WTC11 (cell line): Measurements from ENCODE around the gene ENTPD8. TPM values are rescaled to one million over a fixed set of nuclear protein-coding genes. Genes with fewer than 3 reads are reported as not detected.

Experiments
- ATAC-seq: fragments of 200-7000 bp; cut with Tn5 transposase; 2 replicates; pipeline ENCODE4 v1.10.0; 2021; ENCODE audit warnings: mild to moderate bottlenecking, moderate library complexity
- CTCF ChIA-PET: fragments of 300-600 bp; sonication (Branson Sonifier 250); formaldehyde crosslinking; loops from one replicate; lab custom pipeline; 2021; ENCODE audit warnings: antibody characterized with exemption; lab: Charles Lee
- POLR2A ChIA-PET: fragments of 350-600 bp; sonication (Branson Sonifier 250); formaldehyde crosslinking; loops from one replicate; lab custom pipeline; 2021; ENCODE audit warnings: antibody characterized with exemption; lab: Charles Lee
- DNase-seq: peaks from one replicate; pipeline ENCODE4 v3.0.0; 2021; ENCODE audit warnings: low spot score
- H3K27ac Mint-ChIP-seq: 2 replicates; pipeline ENCODE4 v1.8.0; 2021; ENCODE audit warnings: mixed read lengths
- H3K27me3 Mint-ChIP-seq: 2 replicates; pipeline ENCODE4 v1.8.0; 2021; ENCODE audit warnings: low read depth, mild to moderate bottlenecking, moderate library complexity, mixed read lengths
- H3K36me3 Mint-ChIP-seq: 2 replicates; pipeline ENCODE4 v1.8.0; 2021; ENCODE audit warnings: mixed read lengths
- H3K4me1 Mint-ChIP-seq: 2 replicates; pipeline ENCODE4 v1.8.0; 2022; ENCODE audit warnings: mixed read lengths
- H3K4me3 Mint-ChIP-seq: 2 replicates; pipeline ENCODE4 v1.8.0; 2021; ENCODE audit warnings: mild to moderate bottlenecking, moderate library complexity, mixed read lengths
- H3K9me3 Mint-ChIP-seq: 2 replicates; pipeline ENCODE4 v1.8.0; 2021; ENCODE audit warnings: mixed read lengths
- CBFB ChIP-seq: sonication (generic); formaldehyde crosslinking; IDR thresholded peaks from 2 replicates; pipeline ENCODE4 v1.8.1; 2022; ENCODE audit warnings: mild to moderate bottlenecking, low read depth, missing genetic modification reagents
- GABPB1 ChIP-seq: sonication (generic); formaldehyde crosslinking; IDR thresholded peaks from 2 replicates; pipeline ENCODE4 v1.8.1; 2023; ENCODE audit warnings: mild to moderate bottlenecking, missing genetic modification reagents
- IRF2 ChIP-seq: sonication (generic); formaldehyde crosslinking; IDR thresholded peaks from 2 replicates; pipeline ENCODE4 v1.8.0; 2022; ENCODE audit warnings: low read depth, missing genetic modification reagents, borderline replicate concordance
- NFATC4 ChIP-seq: fragments of 250-450 bp; sonication (Bioruptor Pico); IDR thresholded peaks from 2 replicates; pipeline ENCODE4 v1.9.0; 2021; ENCODE audit warnings: mild to moderate bottlenecking
- NFE2L1 ChIP-seq: sonication (generic); formaldehyde crosslinking; IDR thresholded peaks from 2 replicates; pipeline ENCODE4 v1.8.1; 2023; ENCODE audit warnings: missing genetic modification reagents
- NFYB ChIP-seq: sonication (generic); formaldehyde crosslinking; conservative IDR thresholded peaks from 2 replicates; pipeline ENCODE4 v1.8.0; 2022; ENCODE audit warnings: low read depth, missing genetic modification reagents
- NR1H2 ChIP-seq: sonication (generic); formaldehyde crosslinking; IDR thresholded peaks from 2 replicates; pipeline ENCODE4 v1.9.0; 2021; ENCODE audit warnings: mild to moderate bottlenecking, moderate library complexity, missing genetic modification reagents
- RORB ChIP-seq: fragments of 250-450 bp; sonication (Bioruptor Pico); IDR thresholded peaks from 2 replicates; pipeline ENCODE4 v1.9.0; 2021; ENCODE audit warnings: mild to moderate bottlenecking
- SMAD3 ChIP-seq: sonication (generic); formaldehyde crosslinking; IDR thresholded peaks from 2 replicates; pipeline ENCODE4 v1.8.0; 2022; ENCODE audit warnings: missing genetic modification reagents, mild to moderate bottlenecking, borderline replicate concordance
- SMAD4 ChIP-seq: sonication (generic); formaldehyde crosslinking; IDR thresholded peaks from 2 replicates; pipeline ENCODE4 v1.8.0; 2022; ENCODE audit warnings: mild to moderate bottlenecking, missing genetic modification reagents
- SP1 ChIP-seq: sonication (generic); formaldehyde crosslinking; conservative IDR thresholded peaks from 2 replicates; pipeline ENCODE4 v1.8.1; 2022; ENCODE audit warnings: missing genetic modification reagents
- TEAD1 ChIP-seq: sonication (generic); formaldehyde crosslinking; IDR thresholded peaks from 2 replicates; pipeline ENCODE4 v1.8.0; 2022; ENCODE audit warnings: mild to moderate bottlenecking, missing genetic modification reagents
- TEAD4 ChIP-seq: sonication (generic); formaldehyde crosslinking; IDR thresholded peaks from 2 replicates; pipeline ENCODE4 v1.8.0; 2022; ENCODE audit warnings: mild to moderate bottlenecking, missing genetic modification reagents
- TP53 ChIP-seq: sonication (generic); formaldehyde crosslinking; IDR thresholded peaks from 2 replicates; pipeline ENCODE4 v1.8.1; 2023; ENCODE audit warnings: mild to moderate bottlenecking, missing genetic modification reagents
- total RNA-seq: library from RNA; stranded (reverse); gene quantifications from 3 replicates; pipeline ENCODE4 v1.2.3, GENCODE V29; 2021
- TF ChIP-seq, protein P1 (sequence below): sonication (generic); formaldehyde crosslinking; IDR thresholded peaks from 2 replicates; pipeline ENCODE4 v1.8.0; 2023; ENCODE audit warnings: missing genetic modification reagents, mild to moderate bottlenecking, borderline replicate concordance
- TF ChIP-seq, protein P2 (sequence below): sonication (generic); formaldehyde crosslinking; IDR thresholded peaks from 2 replicates; pipeline ENCODE4 v1.8.1; 2022; ENCODE audit warnings: low read depth, mild to moderate bottlenecking, moderate library complexity, missing genetic modification reagents, borderline replicate concordance
- TF ChIP-seq, protein P3 (sequence below): fragments of 250-450 bp; sonication (Bioruptor Pico); IDR thresholded peaks from 2 replicates; pipeline ENCODE4 v1.9.0; 2021; ENCODE audit warnings: mild to moderate bottlenecking
- TF ChIP-seq, protein P4 (sequence below): sonication (generic); formaldehyde crosslinking; IDR thresholded peaks from 2 replicates; pipeline ENCODE4 v1.8.0; 2022; ENCODE audit warnings: missing genetic modification reagents
- TF ChIP-seq, protein P5 (sequence below): sonication (generic); formaldehyde crosslinking; IDR thresholded peaks from 2 replicates; pipeline ENCODE4 v1.8.1; 2023; ENCODE audit warnings: mild to moderate bottlenecking, missing genetic modification reagents, borderline replicate concordance
- TF ChIP-seq, protein P6 (sequence below): sonication (generic); formaldehyde crosslinking; IDR thresholded peaks from 2 replicates; pipeline ENCODE4 v1.8.1; 2022; ENCODE audit warnings: missing genetic modification reagents, borderline replicate concordance

Gene ENTPD8
- total RNA-seq, 1 experiment from 2014 or later = 2.3 TPM

DNA sequence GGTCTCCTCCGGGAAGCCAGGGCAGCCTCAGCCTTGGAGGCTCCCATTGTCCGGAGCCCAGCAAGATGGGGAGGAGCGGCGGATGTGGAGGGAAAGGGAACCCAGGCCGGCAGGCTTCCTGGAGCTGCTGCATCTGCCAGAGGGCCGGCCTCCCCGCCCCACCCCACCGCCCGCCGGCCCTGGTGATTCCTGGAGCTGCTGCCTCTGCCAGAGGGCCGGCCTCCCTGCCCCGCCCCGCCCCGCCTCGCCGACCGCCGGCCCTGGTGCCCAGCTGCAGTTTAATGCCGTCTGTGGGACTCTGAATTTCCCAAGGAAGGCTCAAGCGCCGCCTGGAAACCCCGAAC is 49.8 kb downstream of the ENTPD8 start:
- Mint-ChIP-seq H3K9me3 (no peaks in the 10 kb centered on the region), H3K4me1 (no peaks in the 10 kb centered on the region), H3K36me3 (peaks cover 3% of the 10 kb centered on the region; the same call in 1 of the 2 replicates), H3K27ac (no peak overlapping the region), H3K4me3 (no peak overlapping the region), H3K27me3 (no peaks in the 10 kb centered on the region)
- TF ChIP-seq SMAD4 (CRISPR knock-in tag) (no peak), TEAD4 (no peak), GABPB1 (CRISPR knock-in tag) (no peak), IRF2 (CRISPR knock-in tag) (no peak), NFYB (CRISPR knock-in tag) (no peak), NFATC4 (CRISPR knock-in tag) (no peak), SP1 (no peak)
- TF ChIP-seq, protein P1, sequence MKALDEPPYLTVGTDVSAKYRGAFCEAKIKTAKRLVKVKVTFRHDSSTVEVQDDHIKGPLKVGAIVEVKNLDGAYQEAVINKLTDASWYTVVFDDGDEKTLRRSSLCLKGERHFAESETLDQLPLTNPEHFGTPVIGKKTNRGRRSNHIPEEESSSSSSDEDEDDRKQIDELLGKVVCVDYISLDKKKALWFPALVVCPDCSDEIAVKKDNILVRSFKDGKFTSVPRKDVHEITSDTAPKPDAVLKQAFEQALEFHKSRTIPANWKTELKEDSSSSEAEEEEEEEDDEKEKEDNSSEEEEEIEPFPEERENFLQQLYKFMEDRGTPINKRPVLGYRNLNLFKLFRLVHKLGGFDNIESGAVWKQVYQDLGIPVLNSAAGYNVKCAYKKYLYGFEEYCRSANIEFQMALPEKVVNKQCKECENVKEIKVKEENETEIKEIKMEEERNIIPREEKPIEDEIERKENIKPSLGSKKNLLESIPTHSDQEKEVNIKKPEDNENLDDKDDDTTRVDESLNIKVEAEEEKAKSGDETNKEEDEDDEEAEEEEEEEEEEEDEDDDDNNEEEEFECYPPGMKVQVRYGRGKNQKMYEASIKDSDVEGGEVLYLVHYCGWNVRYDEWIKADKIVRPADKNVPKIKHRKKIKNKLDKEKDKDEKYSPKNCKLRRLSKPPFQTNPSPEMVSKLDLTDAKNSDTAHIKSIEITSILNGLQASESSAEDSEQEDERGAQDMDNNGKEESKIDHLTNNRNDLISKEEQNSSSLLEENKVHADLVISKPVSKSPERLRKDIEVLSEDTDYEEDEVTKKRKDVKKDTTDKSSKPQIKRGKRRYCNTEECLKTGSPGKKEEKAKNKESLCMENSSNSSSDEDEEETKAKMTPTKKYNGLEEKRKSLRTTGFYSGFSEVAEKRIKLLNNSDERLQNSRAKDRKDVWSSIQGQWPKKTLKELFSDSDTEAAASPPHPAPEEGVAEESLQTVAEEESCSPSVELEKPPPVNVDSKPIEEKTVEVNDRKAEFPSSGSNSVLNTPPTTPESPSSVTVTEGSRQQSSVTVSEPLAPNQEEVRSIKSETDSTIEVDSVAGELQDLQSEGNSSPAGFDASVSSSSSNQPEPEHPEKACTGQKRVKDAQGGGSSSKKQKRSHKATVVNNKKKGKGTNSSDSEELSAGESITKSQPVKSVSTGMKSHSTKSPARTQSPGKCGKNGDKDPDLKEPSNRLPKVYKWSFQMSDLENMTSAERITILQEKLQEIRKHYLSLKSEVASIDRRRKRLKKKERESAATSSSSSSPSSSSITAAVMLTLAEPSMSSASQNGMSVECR (CRISPR knock-in tag) = no peak
- TF ChIP-seq, protein P2, sequence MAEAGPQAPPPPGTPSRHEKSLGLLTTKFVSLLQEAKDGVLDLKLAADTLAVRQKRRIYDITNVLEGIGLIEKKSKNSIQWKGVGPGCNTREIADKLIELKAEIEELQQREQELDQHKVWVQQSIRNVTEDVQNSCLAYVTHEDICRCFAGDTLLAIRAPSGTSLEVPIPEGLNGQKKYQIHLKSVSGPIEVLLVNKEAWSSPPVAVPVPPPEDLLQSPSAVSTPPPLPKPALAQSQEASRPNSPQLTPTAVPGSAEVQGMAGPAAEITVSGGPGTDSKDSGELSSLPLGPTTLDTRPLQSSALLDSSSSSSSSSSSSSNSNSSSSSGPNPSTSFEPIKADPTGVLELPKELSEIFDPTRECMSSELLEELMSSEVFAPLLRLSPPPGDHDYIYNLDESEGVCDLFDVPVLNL (CRISPR knock-in tag) = no peak
- TF ChIP-seq, protein P3, sequence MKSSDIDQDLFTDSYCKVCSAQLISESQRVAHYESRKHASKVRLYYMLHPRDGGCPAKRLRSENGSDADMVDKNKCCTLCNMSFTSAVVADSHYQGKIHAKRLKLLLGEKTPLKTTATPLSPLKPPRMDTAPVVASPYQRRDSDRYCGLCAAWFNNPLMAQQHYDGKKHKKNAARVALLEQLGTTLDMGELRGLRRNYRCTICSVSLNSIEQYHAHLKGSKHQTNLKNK = no peak
- CTCF ChIA-PET = interaction anchor here (0.9 to 1.2 kb wide), 2 partner anchors 89 to 105 kb away, joined by 3 to 4 read pairs; partner anchors contain the start of gene NRARP
- POLR2A ChIA-PET = no interaction called here
- ATAC-seq = no peak
- DNase-seq = no peak

DNA sequence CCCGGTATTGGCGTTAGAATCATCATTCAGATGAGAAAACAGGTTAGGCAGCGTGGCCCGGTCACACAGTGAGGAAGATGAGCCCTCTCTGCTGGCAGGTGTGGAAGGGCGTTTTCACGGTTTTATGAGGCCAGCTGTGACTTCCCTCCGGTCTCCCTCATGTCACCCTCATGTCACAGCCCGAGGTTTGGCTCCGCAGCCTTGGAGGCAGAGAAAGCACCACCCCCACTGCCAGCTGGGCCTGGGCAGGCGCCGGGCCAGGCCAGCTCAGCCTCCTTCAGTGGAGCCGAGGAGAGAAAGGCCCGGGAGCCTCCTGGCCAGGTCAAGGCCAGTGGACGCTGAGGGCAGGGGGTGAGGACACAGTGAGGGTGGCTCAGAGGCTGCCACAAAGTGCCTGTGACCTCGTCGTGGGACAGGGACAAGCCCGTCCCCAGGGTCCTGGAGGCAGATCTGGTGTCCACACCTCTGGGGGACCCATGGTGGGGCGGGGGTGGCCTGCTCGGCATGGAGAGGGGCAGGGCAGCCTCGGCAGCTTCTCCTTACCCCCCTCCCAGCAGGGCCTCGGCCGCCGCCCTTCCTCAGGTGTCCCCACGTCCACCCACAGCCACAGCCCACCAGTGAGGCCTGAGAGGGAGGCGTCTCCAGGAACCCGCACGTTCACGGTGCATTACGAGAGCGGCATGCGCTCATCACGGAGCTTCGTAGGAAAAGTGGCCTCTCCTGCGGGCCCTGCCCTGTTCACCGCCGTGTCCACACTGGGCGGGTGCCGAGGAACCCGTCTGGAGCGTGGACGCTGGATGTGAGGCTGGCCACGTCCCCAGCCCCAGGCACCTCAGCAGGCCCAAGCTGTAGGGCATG is 50.4 kb downstream of the ENTPD8 start:
- Mint-ChIP-seq H3K4me1 (no peaks in the 10 kb centered on the region), H3K9me3 (no peaks in the 10 kb centered on the region), H3K4me3 (no peak overlapping the region), H3K27me3 (no peaks in the 10 kb centered on the region), H3K36me3 (peaks cover 3% of the 10 kb centered on the region; the same call in 1 of the 2 replicates), H3K27ac (no peak overlapping the region)
- ChIA-PET POLR2A (no interaction called here), CTCF (interaction anchor here (0.9 to 1.2 kb wide), 2 partner anchors 88 to 104 kb away, joined by 3 to 4 read pairs; partner anchors contain the start of gene NRARP)
- DNase-seq (no peak), ATAC-seq (no peak)
- TF ChIP-seq RORB = no peak
- TF ChIP-seq SMAD3 (CRISPR knock-in tag) = no peak
- TF ChIP-seq, protein P4, sequence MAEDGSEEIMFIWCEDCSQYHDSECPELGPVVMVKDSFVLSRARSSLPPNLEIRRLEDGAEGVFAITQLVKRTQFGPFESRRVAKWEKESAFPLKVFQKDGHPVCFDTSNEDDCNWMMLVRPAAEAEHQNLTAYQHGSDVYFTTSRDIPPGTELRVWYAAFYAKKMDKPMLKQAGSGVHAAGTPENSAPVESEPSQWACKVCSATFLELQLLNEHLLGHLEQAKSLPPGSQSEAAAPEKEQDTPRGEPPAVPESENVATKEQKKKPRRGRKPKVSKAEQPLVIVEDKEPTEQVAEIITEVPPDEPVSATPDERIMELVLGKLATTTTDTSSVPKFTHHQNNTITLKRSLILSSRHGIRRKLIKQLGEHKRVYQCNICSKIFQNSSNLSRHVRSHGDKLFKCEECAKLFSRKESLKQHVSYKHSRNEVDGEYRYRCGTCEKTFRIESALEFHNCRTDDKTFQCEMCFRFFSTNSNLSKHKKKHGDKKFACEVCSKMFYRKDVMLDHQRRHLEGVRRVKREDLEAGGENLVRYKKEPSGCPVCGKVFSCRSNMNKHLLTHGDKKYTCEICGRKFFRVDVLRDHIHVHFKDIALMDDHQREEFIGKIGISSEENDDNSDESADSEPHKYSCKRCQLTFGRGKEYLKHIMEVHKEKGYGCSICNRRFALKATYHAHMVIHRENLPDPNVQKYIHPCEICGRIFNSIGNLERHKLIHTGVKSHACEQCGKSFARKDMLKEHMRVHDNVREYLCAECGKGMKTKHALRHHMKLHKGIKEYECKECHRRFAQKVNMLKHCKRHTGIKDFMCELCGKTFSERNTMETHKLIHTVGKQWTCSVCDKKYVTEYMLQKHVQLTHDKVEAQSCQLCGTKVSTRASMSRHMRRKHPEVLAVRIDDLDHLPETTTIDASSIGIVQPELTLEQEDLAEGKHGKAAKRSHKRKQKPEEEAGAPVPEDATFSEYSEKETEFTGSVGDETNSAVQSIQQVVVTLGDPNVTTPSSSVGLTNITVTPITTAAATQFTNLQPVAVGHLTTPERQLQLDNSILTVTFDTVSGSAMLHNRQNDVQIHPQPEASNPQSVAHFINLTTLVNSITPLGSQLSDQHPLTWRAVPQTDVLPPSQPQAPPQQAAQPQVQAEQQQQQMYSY (CRISPR knock-in tag) = no peak
- TF ChIP-seq CBFB (CRISPR knock-in tag) = no peak
- no peak for TF ChIP-seq NFE2L1 (CRISPR knock-in tag)
- TF ChIP-seq NR1H2 = no peak
- TF ChIP-seq, protein P5, sequence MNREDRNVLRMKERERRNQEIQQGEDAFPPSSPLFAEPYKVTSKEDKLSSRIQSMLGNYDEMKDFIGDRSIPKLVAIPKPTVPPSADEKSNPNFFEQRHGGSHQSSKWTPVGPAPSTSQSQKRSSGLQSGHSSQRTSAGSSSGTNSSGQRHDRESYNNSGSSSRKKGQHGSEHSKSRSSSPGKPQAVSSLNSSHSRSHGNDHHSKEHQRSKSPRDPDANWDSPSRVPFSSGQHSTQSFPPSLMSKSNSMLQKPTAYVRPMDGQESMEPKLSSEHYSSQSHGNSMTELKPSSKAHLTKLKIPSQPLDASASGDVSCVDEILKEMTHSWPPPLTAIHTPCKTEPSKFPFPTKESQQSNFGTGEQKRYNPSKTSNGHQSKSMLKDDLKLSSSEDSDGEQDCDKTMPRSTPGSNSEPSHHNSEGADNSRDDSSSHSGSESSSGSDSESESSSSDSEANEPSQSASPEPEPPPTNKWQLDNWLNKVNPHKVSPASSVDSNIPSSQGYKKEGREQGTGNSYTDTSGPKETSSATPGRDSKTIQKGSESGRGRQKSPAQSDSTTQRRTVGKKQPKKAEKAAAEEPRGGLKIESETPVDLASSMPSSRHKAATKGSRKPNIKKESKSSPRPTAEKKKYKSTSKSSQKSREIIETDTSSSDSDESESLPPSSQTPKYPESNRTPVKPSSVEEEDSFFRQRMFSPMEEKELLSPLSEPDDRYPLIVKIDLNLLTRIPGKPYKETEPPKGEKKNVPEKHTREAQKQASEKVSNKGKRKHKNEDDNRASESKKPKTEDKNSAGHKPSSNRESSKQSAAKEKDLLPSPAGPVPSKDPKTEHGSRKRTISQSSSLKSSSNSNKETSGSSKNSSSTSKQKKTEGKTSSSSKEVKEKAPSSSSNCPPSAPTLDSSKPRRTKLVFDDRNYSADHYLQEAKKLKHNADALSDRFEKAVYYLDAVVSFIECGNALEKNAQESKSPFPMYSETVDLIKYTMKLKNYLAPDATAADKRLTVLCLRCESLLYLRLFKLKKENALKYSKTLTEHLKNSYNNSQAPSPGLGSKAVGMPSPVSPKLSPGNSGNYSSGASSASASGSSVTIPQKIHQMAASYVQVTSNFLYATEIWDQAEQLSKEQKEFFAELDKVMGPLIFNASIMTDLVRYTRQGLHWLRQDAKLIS = no peak
- TF ChIP-seq, protein P6, sequence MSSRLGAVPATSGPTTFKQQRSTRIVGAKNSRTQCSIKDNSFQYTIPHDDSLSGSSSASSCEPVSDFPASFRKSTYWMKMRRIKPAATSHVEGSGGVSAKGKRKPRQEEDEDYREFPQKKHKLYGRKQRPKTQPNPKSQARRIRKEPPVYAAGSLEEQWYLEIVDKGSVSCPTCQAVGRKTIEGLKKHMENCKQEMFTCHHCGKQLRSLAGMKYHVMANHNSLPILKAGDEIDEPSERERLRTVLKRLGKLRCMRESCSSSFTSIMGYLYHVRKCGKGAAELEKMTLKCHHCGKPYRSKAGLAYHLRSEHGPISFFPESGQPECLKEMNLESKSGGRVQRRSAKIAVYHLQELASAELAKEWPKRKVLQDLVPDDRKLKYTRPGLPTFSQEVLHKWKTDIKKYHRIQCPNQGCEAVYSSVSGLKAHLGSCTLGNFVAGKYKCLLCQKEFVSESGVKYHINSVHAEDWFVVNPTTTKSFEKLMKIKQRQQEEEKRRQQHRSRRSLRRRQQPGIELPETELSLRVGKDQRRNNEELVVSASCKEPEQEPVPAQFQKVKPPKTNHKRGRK (CRISPR knock-in tag) = no peak
- no peak for TF ChIP-seq TEAD1
- TF ChIP-seq TP53 (CRISPR knock-in tag) = no peak
